Cardiac muscle cell (in vitro differentiated cells and primary cell): ENCODE results near the gene ASS1. TPM values are rescaled to one million over a fixed set of nuclear protein-coding genes. Genes with fewer than 3 reads are reported as not detected.

Experiments
- DNase-seq, 2 donors: peaks; one replicate each; pipeline versions ENCODE4 v3.0.0 to v3.0.0-alpha.2; 2010 to 2017; ENCODE audit warnings: low read depth in 1 of 2, low spot score in 1 of 2
- H3K27ac ChIP-seq: fragments of 200-600 bp; sonication (generic); 2 replicates; pipeline ENCODE4 v1.5.1; 2016
- H3K27me3 ChIP-seq: fragments of 200-600 bp; sonication (generic); 2 replicates; pipeline ENCODE4 v1.6.0; 2016; ENCODE audit warnings: control low read depth
- H3K36me3 ChIP-seq: fragments of 200-600 bp; sonication (generic); 2 replicates; pipeline ENCODE4 v1.5.1; 2016; ENCODE audit warnings: control low read depth
- H3K4me1 ChIP-seq: fragments of 200-600 bp; sonication (generic); 2 replicates; pipeline ENCODE4 v1.8.1; 2017; ENCODE audit warnings: low read depth, mild to moderate bottlenecking, mixed run types
- H3K4me3 ChIP-seq: fragments of 200-600 bp; sonication (generic); 2 replicates; pipeline ENCODE4 v1.5.1; 2016; ENCODE audit warnings: mild to moderate bottlenecking
- H3K9me3 ChIP-seq: fragments of 200-600 bp; sonication (generic); 2 replicates; pipeline ENCODE4 v1.5.1; 2017; ENCODE audit warnings: low read depth, mild to moderate bottlenecking, control low read depth
- polyA plus RNA-seq: library from polyadenylated mRNA; unstranded; fragments of >200 nt; fragmentation: Nextera tagmentation; extraction: Ambion mirVana; gene quantifications from 2 replicates; pipeline ENCODE4 v1.2.1, GENCODE V29; 2016
- total RNA-seq: library from RNA; depleted of rRNA; stranded (reverse); fragments of >200 nt; gene quantifications from 2 replicates; pipeline ENCODE4 v1.2.3, GENCODE V29; 2016
- TF ChIP-seq, protein P1 (sequence below): IDR thresholded peaks from 2 replicates; pipeline ENCODE4 v1.5.1; 2012; ENCODE audit warnings: low read depth, mild to moderate bottlenecking, low read length

Gene ASS1
- total and polyA plus RNA-seq, 2 experiments from 2014 or later, result 59.3 to 83.8 TPM

DNA sequence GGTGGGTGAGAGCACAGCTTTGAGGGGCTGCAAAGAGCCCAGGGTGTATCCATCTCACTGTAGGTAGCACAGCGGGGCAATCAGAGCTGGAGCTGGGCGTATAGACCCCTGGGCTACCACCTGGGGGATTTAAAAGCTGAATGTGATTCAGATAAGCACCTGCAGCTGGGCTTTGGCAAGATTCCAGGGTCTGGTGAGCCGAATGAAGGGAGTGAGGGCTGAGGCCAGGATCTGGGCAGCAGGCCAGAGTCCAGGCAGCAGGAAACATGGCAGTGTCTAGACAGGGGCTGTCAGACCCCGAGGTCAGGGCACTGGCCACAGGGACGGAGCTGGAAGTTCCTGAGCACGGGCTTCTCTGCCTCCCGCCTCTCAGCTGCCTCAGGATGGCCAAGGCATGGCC is 8.7 kb downstream of the ASS1 start:
- DNase-seq, result peak; percentile 72 to 93
- peak overlapping the region; percentile 36 for H3K27ac ChIP-seq
- TF ChIP-seq, protein P1, sequence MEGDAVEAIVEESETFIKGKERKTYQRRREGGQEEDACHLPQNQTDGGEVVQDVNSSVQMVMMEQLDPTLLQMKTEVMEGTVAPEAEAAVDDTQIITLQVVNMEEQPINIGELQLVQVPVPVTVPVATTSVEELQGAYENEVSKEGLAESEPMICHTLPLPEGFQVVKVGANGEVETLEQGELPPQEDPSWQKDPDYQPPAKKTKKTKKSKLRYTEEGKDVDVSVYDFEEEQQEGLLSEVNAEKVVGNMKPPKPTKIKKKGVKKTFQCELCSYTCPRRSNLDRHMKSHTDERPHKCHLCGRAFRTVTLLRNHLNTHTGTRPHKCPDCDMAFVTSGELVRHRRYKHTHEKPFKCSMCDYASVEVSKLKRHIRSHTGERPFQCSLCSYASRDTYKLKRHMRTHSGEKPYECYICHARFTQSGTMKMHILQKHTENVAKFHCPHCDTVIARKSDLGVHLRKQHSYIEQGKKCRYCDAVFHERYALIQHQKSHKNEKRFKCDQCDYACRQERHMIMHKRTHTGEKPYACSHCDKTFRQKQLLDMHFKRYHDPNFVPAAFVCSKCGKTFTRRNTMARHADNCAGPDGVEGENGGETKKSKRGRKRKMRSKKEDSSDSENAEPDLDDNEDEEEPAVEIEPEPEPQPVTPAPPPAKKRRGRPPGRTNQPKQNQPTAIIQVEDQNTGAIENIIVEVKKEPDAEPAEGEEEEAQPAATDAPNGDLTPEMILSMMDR, result no peak
- no peaks in the 10 kb centered on the region for H3K27me3 ChIP-seq
- no peaks in the 10 kb centered on the region for H3K36me3 ChIP-seq
- no peaks in the 10 kb centered on the region for H3K9me3 ChIP-seq
- peaks cover 21% of the 10 kb centered on the region for H3K4me1 ChIP-seq
- no peak overlapping the region for H3K4me3 ChIP-seq

DNA sequence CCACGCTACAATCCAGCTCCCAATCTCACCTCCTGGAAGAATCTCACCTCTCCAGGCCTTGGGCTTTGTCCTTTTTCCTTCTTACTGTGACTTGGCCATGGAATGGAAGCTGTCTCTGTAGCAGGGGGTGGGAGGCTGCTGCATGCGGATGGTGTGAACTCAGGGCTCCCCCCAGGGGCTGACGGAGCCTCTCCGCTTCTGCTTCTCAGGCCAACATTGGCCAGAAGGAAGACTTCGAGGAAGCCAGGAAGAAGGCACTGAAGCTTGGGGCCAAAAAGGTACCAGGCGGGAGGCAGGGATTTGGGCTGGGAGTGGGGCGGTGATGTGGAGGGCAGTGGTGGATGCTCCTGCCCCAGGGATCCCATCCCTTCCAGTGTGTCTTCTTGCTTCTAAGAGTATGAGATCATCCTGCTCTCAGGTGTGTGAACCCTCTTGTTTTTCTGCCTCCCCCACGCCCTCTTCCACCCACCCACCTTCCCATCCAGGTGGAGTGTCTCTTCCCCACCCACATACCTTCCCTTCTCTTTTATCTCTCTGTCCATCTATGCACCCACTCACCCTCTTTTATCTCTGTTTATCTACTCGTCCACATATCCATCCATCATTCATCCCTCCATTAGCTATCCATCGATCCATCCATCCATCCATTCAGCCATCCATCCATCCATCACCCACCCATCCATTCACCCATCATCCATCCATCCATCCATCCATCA is 9.5 kb downstream of the ASS1 start:
- Histone ChIP-seq H3K4me1 (peaks cover 21% of the 10 kb centered on the region), H3K36me3 (no peaks in the 10 kb centered on the region), H3K9me3 (no peaks in the 10 kb centered on the region), H3K27ac (peak overlapping the region; percentile 36), H3K27me3 (no peaks in the 10 kb centered on the region), H3K4me3 (no peak overlapping the region)
- DNase-seq, result no peak
- TF ChIP-seq, protein P1, result no peak

DNA sequence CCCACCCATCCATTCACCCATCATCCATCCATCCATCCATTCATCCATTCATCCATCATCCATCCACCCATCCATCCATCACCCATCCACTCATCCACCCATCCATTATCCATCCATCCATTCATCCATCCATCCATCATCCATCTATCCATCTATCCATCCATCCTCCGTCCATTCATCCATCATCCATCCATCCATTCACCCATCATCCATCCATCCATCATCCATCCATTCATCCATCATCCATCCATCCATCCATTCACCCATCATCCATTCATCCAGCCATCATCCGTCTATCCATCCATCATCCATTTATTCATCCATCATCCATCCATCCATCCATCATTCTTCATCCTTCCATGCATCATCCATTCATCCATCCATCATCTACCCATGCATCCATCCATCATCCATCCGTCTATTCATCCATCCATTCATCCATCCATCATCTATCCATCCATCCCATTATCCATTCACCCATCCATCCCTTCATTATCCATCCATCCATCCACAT is 10.1 kb downstream of the ASS1 start:
- Histone ChIP-seq H3K27ac (no peak overlapping the region), H3K4me3 (no peak overlapping the region)
- TF ChIP-seq, protein P1, result no peak

DNA sequence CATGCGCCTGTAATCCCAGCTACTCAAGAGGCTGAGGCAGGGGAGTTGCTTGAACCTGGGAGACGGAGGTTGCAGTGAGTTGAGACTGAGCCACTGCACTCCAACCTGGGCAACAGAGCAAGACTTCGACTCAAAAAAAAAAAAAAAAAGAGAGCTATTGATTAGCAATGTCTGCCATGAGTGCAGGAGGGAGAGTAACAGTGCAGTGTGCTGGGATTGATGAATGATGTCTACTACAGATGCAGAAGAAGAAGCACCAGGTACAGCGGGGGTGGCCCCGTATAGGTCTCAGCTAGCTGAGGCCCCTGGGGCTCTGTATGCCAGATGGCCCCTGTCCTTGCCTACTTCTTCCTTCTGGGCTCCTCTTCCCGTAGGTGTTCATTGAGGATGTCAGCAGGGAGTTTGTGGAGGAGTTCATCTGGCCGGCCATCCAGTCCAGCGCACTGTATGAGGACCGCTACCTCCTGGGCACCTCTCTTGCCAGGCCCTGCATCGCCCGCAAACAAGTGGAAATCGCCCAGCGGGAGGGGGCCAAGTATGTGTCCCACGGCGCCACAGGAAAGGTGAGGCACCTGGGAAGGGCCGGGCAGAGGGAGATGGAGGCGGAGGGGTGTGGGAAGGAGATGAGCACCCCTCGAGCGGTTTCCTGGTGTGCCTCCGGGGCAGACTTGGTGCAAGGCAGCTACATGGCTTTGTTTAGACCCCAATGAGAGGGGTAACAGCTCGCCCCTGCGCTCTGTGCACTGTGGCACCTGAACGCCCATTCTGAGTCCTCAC is 13.5 kb downstream of the ASS1 start:
- Histone ChIP-seq H3K36me3 (no peaks in the 10 kb centered on the region), H3K4me3 (no peak overlapping the region), H3K9me3 (no peaks in the 10 kb centered on the region), H3K4me1 (peaks cover 9% of the 10 kb centered on the region), H3K27me3 (no peaks in the 10 kb centered on the region), H3K27ac (no peak overlapping the region)
- TF ChIP-seq, protein P1, result no peak
- DNase-seq, result no peak

More for the DNA sequence above, 10.1 kb downstream of the ASS1 start:
- Histone ChIP-seq H3K36me3 (no peaks in the 10 kb centered on the region), H3K27me3 (no peaks in the 10 kb centered on the region), H3K4me1 (peaks cover 21% of the 10 kb centered on the region), H3K9me3 (no peaks in the 10 kb centered on the region)
- DNase-seq, result no peak

DNA sequence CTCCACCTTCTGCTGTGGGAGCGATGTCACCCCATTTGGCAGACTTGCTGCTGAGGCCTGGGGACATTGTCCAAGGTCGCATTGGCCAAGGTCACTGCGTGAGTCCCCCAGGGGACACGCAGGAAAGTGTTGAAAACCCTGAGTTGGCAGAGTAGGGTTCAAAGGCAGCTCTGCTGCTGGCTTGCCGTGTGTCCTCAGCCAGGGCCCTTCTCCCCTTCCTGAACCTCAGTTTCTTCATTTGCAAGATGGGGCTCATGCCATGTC is 14.0 kb downstream of the ASS1 start:
- DNase-seq, result no peak
- no peaks in the 10 kb centered on the region for H3K36me3 ChIP-seq
- TF ChIP-seq, protein P1, result no peak
- H3K9me3 ChIP-seq, result no peaks in the 10 kb centered on the region
- no peaks in the 10 kb centered on the region for H3K27me3 ChIP-seq
- H3K4me1 ChIP-seq, result peaks cover 4% of the 10 kb centered on the region
- H3K27ac ChIP-seq, result no peak overlapping the region
- H3K4me3 ChIP-seq, result no peak overlapping the region
